Forelimb muscle (tissue), 1 donor: ENCODE data around the gene GUCA1C. TPM values are rescaled to one million over a fixed set of nuclear protein-coding genes. Genes with fewer than 3 reads are reported as not detected.

Source experiments
- DNase-seq: peaks from one replicate; pipeline ENCODE4 v3.0.0-alpha.2; 2013; ENCODE audit warnings: low read depth
- polyA plus RNA-seq: library from polyadenylated mRNA; unstranded; fragments of 120-200 nt; gene quantifications from one replicate; pipeline ENCODE4 v1.2.1, GENCODE V29; 2013; ENCODE audit not compliant: insufficient read length

GUCA1C gene
- polyA plus RNA-seq, 1 donor, result not detected

DNA sequence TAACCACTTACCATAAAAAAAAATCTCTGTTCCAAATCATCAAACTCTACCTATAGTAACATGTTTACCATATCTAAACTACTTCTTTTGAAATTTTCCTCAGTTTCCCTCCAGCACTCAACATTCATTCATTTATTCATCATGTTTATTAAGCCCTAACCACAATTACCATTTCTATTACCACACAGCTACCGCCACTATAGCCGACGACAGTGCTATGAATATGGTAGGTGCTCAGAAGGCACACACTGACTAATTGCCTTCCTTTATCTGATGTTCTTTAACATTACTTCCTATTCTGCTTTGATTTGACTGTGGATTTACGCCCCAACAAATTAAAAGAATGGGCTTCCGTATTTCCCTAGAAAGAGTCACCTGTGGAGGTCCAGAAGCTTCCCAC, 43.9 kb downstream of the GUCA1C start:
- no peak for DNase-seq

DNA sequence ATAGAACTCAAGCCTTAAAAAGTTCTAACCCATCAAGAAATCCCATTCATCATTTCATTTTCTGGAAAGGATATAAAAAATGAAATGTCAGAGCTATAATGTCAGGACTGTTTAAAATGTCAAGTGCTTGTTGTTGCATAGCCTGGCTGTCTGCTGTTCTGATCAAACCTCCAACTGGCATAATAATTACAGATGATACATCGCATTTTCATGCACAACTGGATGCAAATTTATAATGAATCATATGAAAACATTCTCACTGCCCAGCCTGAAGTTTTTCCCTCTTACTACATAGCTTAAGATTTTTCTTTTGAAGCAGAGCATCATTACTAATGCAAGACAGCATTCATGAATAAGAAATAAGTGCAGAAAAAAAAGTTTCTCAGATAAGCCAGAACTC, 46.5 kb downstream of the GUCA1C start:
- DNase-seq, result no peak

DNA sequence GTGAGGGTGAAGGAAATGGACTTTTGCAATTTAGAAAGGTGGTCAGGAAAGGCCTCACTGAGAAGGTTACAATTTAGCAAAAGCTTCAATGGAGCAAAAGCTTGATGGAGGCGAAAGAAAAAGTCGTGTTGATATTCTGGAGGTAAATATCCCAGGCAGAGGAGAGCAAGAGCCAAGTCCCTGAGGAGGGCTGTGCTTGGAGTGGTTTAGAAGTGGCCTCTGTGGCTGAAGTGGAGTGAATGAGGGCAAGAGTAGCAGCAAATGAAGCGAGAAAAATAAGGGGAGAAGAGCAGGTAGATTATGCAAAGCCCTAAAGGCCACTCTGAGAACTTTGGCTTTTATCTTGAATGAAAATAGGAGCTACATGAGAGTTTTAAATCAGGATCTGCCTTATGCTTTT, 54.1 kb downstream of the GUCA1C start:
- DNase-seq, result no peak

- no peak for DNase-seq
Observed at GRCh38 chr3:108897883-108898282, 55.8 kb downstream of the GUCA1C start.

DNA sequence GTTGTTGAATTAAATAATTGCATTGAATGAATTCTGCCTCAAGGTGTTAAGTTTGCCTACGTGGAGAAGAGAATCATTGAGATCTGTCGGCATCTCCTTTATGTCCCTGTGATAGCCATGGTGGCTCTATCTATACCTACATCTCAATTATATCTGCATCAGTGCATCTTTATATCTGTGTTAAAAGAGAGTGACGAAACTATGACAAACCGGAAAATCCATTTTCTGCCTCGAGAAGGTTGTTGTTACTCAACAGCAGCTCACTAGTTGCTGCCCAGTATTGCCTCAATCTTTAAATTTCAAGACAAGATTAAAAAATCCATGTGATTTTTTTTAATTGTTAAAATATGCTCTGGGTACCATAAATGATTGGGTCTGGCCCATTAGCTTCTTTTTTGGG, 58.7 kb downstream of the GUCA1C start:
- no peak for DNase-seq

GRCh38 chr3:108891833-108892232, 61.8 kb downstream of the GUCA1C start:
- DNase-seq, result no peak

DNA sequence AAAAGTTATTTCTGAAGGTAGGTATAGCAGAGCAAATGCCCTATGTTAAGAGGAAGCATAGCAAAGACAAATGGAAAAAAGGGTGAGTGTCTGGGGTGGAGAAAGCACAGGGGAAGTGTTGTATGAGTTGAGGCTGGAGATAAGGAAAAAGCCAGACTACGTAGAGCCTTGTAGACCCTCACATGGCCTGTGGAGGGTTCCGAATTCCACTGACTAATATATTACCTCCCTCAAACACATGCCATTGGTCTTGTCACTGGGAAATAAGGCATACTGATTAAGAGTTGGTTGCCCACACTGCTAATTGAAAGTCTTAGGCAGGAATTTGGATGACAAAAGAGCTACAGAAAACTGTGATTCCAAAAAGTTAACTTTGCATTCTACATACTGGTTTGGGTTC, 65.9 kb downstream of the GUCA1C start:
- DNase-seq, result no peak

DNA sequence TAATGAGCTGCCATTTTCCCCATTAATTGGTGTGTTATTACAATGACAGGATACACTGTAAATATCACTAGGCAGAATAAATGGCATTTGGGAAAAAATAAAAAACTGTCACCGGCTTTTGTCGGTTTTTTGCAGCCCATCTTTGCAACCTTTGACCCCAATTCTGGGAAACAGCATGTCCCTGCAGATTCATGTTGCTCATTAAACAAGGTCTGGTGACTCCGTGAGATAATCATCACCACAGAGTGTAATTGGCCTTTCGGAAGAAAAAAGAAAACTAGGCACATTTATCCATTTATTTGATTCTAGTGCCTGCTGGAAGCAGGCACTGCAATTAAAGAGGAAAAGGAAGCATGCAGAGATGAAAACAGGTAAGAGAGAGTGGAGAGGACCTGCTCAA, 66.6 kb downstream of the GUCA1C start:
- no peak for DNase-seq

DNA sequence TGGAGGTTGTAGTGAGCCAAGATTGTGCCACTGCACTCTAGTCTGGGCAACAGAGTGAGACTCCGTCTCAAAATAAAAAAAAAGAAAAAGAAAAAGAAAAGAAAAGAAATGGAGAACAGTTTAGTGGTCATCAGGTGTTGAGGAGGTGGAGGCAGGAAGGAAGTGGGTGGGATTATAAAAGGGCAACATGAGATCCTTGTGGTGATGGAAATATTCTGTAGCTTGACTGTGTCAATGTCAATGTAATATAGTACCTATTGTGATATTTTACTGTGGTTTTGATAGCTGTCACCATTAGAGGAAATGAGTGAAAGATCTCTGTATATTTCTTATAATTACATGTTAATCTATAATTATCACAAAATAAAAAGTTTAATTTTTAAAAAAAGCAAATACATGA, 70.3 kb downstream of the GUCA1C start:
- DNase-seq, result no peak

DNA sequence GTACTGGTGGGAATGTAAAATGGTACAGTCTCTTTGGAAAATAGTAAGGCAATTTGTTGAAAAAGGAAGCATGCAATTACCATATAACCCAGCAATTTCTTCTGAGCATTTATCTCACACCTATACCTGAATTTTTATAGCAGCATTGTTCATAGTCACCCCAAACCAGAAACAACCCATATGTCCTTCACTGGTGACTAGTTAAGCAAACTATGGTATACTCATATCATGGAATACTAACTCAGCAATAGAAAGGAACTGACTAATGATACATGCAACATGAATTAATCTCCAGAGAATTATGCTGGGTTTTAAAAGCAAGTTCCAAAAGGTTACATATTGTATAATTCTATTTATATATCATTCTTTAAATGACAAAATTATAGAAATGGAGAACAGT, 70.9 kb downstream of the GUCA1C start:
- no peak for DNase-seq

GRCh38 chr3:108879915-108880314, 73.8 kb downstream of the GUCA1C start:
- no peak for DNase-seq

DNA sequence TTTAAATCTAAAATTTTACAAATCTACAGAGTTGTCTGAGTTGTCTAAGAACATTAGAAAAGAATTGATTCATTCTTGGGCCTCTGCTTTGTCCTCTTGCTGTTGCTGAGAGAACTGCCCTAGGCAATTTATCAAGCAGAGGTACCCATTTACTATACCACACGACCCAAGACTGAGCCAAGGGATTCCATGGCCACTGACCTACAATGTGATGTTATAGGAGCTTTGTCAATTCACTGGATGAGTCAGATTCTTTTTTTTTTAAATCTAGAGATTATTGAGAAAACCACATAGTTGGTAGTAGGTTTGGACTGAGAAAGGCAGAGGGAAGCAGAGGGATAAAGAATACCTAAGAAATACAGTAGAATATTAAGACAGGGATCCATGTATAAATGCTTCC, 75.8 kb downstream of the GUCA1C start:
- no peak for DNase-seq

DNA sequence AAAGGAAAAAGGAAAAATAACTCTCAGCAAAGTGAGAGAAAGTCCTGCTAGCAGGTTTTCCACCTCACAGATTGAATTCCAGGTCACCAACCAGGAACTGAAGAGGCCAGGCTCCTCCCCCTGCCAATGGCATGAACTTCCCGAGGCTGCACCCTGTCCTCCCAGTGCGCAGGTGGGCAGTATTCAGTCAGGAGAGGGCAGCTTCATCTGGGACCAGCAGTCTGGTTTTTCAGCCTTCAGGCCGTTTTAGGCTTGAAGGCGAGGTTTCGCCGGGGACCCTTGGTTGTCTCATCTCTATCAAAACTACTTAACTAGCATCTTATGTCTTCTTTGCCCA, 89.9 kb downstream of the GUCA1C start:
- no peak for DNase-seq

GRCh38 chr3:108862865-108863798, 90.5 kb downstream of the GUCA1C start:
- no peak for DNase-seq

GRCh38 chr3:108861401-108861800, 92.3 kb downstream of the GUCA1C start:
- DNase-seq, result no peak

Other genes with a start within 250 kb of the GUCA1C start
- not detected for gene RETNLB, start 196.5 kb downstream of the GUCA1C start, polyA plus RNA-seq
- not detected for gene TRAT1, start 131.1 kb downstream of the GUCA1C start, polyA plus RNA-seq
- not detected for gene MORC1, start 164.3 kb upstream of the GUCA1C start, polyA plus RNA-seq
- not detected for gene C3orf85, start 182.8 kb upstream of the GUCA1C start, polyA plus RNA-seq